HG03095 (cell line): ENCODE data around the gene HBS1L.
"Not testable (repeated sequence)": the region's sequence is repeated elsewhere in the genome, so short reads cannot be mapped to it uniquely, and the experiment has no call there.

Experiments
- ATAC-seq: cut with Tn5 transposase; IDR thresholded peaks from one replicate; pipeline ENCODE4 v1.9.1; 2021; ENCODE audit warnings: moderate library complexity; ENCODE audit not compliant: unreplicated experiment

The HBS1L gene

GRCh38 chr6:135081966-135082365 lies 27.3 kb upstream of the HBS1L start:
- no peak for ATAC-seq

- no peak for ATAC-seq
These were observed 20.4 kb upstream of the HBS1L start for GRCh38 chr6:135075018-135075417.

GRCh38 chr6:135073756-135074393 lies 19.3 kb upstream of the HBS1L start:
- no peak for ATAC-seq

GRCh38 chr6:135073217-135073616 lies 18.6 kb upstream of the HBS1L start:
- ATAC-seq: no peak

GRCh38 chr6:135072753-135073152 lies 18.1 kb upstream of the HBS1L start:
- no peak for ATAC-seq

GRCh38 chr6:135071541-135071940 lies 16.9 kb upstream of the HBS1L start:
- ATAC-seq: no peak

GRCh38 chr6:135067911-135068310 lies 13.3 kb upstream of the HBS1L start:
- no peak for ATAC-seq

- no peak for ATAC-seq
These were observed 12.2 kb upstream of the HBS1L start for GRCh38 chr6:135066806-135067205.

GRCh38 chr6:135066397-135066796 lies 11.8 kb upstream of the HBS1L start:
- no peak for ATAC-seq

GRCh38 chr6:135064586-135064985 lies 10.0 kb upstream of the HBS1L start:
- ATAC-seq: no peak

- ATAC-seq: no peak
These were observed 9.3 kb upstream of the HBS1L start for GRCh38 chr6:135063926-135064325.

- ATAC-seq: no peak
These were observed 8.1 kb upstream of the HBS1L start for GRCh38 chr6:135062735-135063134.

- ATAC-seq: no peak
These were observed 5.5 kb upstream of the HBS1L start for GRCh38 chr6:135060076-135060475.

- ATAC-seq: not testable (repeated sequence)
These were observed 3.7 kb upstream of the HBS1L start for GRCh38 chr6:135058299-135058698.

GRCh38 chr6:135056632-135057031 lies 2.0 kb upstream of the HBS1L start:
- no peak for ATAC-seq

GRCh38 chr6:135054226-135054568 lies 425 bp downstream of the HBS1L start:
- peak; percentile 10 for ATAC-seq

- no peak for ATAC-seq
These were observed 1.2 kb downstream of the HBS1L start for GRCh38 chr6:135053406-135053805.

GRCh38 chr6:135052939-135053338 lies 1.7 kb downstream of the HBS1L start:
- ATAC-seq: no peak

- no peak for ATAC-seq
These were observed 5.7 kb downstream of the HBS1L start for GRCh38 chr6:135048915-135049314.

- ATAC-seq: no peak
These were observed 7.3 kb downstream of the HBS1L start for GRCh38 chr6:135047336-135047735.

- ATAC-seq: no peak
These were observed 7.7 kb downstream of the HBS1L start for GRCh38 chr6:135046912-135047311.

- ATAC-seq: no peak
These were observed 10.0 kb downstream of the HBS1L start for GRCh38 chr6:135044639-135045038.

GRCh38 chr6:135043846-135044245 lies 10.8 kb downstream of the HBS1L start:
- ATAC-seq: no peak
